NCI-H2107 (cell line): ENCODE measurements around the gene ARFRP1.
"Not testable (repeated sequence)": the region's sequence is repeated elsewhere in the genome, so short reads cannot be mapped to it uniquely, and the experiment has no call there.

Source experiments
- DNase-seq: peaks from one replicate; lab custom pipeline; 2025; lab: John Stamatoyannopoulos, UW

The ARFRP1 gene

DNA sequence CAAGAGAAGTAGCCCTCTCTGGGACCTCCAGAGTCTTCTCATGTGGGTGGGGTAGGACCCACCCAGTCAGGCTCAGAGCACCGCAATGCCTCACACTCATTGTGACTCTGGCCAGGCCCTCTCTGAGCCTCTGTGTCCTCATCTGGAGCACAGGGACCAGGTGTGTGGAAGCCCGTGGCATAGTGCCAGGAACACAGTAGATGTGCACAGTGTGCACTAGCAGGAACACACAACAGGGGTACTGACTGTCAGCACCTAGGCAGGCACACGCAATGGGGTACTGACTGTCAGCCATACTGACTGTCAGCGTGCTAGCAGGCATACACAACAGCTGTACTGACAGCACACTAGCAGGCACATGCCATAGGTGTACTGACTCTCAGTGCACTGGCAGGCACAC is 52.5 kb downstream of the ARFRP1 start:
- no peak for DNase-seq

DNA sequence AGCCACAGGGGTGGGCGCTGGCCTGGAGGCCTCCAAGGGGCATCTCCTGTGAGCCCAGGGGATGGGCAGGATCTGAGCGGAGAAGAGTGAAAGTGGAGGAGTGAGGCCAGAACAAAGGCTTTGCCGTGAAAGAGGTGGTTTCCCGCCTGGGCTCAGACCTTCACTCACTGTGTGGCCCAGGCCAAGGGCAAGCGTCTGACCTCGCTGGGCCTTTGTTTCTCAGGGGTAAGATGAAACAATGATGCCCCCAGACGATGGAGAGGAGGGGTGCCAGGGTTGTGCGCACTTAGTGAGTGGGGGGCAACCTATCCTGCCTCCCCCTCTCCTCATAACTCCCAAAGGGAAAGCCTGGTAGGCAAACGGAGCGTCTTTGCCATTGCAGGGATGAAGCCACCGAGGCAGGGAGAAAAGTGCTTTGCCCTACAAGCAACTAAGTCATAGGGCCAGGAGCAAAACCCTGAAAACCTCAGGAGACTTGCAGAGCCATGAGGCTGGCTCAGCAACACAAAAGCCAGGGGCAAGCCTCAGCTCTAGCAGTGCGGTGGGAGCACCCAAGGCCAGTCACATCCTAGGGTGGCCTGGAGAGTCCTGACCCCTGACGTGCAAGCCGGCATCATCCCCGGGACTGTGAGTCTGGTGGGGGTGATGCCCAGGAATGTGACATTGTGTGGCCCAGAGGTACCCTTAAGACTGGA is 53.7 kb downstream of the ARFRP1 start:
- no peak for DNase-seq

DNA sequence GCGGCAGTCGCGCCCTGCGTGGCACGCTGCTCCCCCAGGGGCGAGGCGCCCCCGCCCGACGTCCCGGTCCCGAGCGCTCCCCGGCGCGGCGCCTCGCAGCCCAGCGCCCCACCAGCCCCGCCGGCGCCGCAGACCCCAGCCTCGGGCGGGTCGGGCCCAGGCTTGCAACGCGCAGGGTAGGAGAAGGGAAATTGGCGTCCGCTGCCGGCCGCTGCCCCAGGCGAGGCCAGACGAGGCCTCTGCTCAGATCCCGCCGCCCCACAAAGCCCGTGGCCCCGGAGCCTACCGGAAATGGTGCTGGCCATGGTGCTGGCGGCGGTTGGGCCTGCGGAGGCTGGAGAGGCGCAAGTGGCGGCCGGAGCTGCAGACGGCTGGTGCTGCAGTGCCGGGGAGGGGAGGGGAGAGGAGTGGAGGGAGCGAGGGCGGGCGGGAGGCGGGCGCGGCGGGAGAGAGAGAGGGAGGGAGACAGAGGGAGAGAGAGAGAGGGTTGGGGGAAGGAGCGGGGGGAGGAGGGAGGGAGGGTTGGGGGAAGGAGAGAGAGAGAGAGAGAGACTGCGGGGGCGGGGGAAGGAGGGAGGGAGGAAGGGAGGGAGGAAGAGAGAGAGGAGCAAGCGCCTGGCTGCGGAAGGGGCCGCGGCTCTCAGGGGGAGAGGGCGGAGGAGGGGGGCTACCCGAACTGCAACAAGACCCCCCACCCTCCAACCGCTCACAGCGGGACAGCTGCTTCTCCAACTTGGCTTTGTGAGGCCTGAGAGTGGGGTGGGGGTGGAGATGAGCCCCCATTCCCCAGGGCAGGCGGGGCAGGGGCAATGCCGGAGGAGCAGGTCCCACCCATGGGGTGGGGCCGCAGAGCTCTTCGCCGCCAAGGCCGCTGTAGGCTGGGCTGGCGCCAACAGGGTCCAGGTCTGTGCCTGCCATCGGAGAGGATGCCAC is 54.5 kb downstream of the ARFRP1 start, which contains the start of gene STMN3:
TSS of gene STMN3 (minus strand) at position 384 of the 933 bp plus-strand sequence. CDS start at position 305, 79 bp downstream.
- DNase-seq, result peak; percentile 65

GRCh38 chr20:63652192-63652980 is 55.4 kb downstream of the ARFRP1 start:
- DNase-seq, result no peak

DNA sequence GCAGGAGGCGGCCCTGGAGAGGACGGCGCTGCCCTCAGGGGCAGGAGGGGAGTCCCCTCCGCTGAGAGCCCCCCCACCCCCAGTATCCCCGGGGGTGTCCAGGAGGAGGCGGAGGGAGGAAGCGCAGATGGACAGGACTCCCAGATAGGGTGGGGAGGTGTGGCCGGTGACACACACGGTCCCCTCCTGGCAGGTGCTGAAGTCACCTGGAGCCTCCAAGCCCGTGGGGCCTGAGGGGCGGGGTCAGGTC is 55.9 kb downstream of the ARFRP1 start:
- DNase-seq, result no peak

GRCh38 chr20:63650486-63650885 is 57.3 kb downstream of the ARFRP1 start:
- not testable (repeated sequence) for DNase-seq

DNA sequence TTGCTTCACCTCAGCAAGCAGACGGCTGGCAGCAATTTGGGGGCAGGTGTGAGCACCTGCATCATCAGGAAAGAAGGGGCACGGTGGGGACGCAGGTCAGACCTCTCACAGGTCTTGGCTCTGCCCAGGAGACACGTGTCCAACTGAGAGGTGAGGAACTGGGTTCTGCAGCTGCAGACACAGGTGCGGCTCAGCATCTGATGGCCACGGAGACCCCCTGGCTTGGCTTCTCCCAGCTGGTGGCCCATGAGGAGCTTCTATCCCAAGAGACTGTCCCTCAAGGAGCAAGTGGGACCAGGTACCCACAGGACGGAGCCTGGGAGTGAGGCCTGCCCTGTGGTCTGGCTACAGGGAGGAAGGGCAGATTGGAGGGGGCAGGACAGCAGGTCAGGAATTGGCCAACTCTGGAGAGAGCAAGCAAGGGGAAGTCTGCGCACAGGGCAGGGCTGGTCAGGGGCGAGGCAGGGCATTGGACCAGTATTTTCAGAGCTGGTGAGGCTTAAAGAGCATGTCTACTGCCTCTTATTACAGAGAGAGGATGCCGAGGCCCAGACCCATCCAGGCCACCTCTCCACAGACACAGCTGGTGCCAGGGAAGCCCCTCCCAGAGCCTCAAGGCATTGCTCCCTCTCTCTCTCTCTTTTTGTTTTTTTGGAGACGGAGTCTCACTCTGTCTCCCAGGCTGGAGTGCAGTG is 58.7 kb downstream of the ARFRP1 start:
- no peak for DNase-seq
